H9 (cell line): ENCODE results near the gene RAPGEF6. TPM values are rescaled to one million over a fixed set of nuclear protein-coding genes. Genes with fewer than 3 reads are reported as not detected.

Experiments
- DNase-seq: peaks from one replicate; pipeline ENCODE4 v3.0.0-alpha.2; 2017
- H2AFZ ChIP-seq: one replicate; pipeline ENCODE4 v1.6.1; 2013; ENCODE audit warnings: mild to moderate bottlenecking, low read length, control low read depth, moderate library complexity
- H2AK5ac ChIP-seq: 2 replicates; pipeline ENCODE4 v1.6.1; 2013; ENCODE audit warnings: low read length, control low read depth, mixed read lengths; ENCODE audit not compliant: insufficient read length
- H2BK120ac ChIP-seq: one replicate; pipeline ENCODE4 v1.6.1; 2013; ENCODE audit warnings: low read depth, mild to moderate bottlenecking, low read length, control low read depth, inconsistent platforms; ENCODE audit not compliant: poor library complexity, severe bottlenecking
- H2BK12ac ChIP-seq: 2 replicates; pipeline ENCODE4 v1.6.1; 2013; ENCODE audit warnings: low read length, control low read depth, mixed read lengths, low read depth; ENCODE audit not compliant: insufficient read length
- H2BK15ac ChIP-seq: 2 replicates; pipeline ENCODE4 v1.6.1; 2013; ENCODE audit warnings: low read depth, low read length, control low read depth
- H2BK20ac ChIP-seq: one replicate; pipeline ENCODE4 v1.6.1; 2013; ENCODE audit warnings: low read depth, mild to moderate bottlenecking, low read length, control low read depth, inconsistent platforms; ENCODE audit not compliant: poor library complexity, severe bottlenecking
- H2BK5ac ChIP-seq: 2 replicates; pipeline ENCODE4 v1.6.1; 2013; ENCODE audit warnings: low read length, control low read depth, mixed read lengths; ENCODE audit not compliant: insufficient read length
- H3K14ac ChIP-seq: 2 replicates; pipeline ENCODE4 v1.6.1; 2013; ENCODE audit warnings: low read length, control low read depth; ENCODE audit not compliant: insufficient read depth
- H3K18ac ChIP-seq: 2 replicates; pipeline ENCODE4 v1.6.1; 2013; ENCODE audit warnings: low read depth, mild to moderate bottlenecking, mixed read lengths, low read length, control low read depth; ENCODE audit not compliant: insufficient read length
- H3K23ac ChIP-seq: 2 replicates; pipeline ENCODE4 v1.6.1; 2013; ENCODE audit warnings: low read length, control low read depth, mixed read lengths, low read depth; ENCODE audit not compliant: insufficient read length
- H3K23me2 ChIP-seq: 2 replicates; pipeline ENCODE4 v1.6.1; 2013; ENCODE audit warnings: low read depth, mild to moderate bottlenecking, mixed read lengths, low read length, control low read depth; ENCODE audit not compliant: insufficient read length, poor library complexity, severe bottlenecking
- H3K27ac ChIP-seq: 2 replicates; pipeline ENCODE4 v1.5.1; 2013; ENCODE audit warnings: low read length, control low read depth, mixed read lengths, low read depth; ENCODE audit not compliant: insufficient read length
- H3K27me3 ChIP-seq: 2 replicates; pipeline ENCODE4 v1.6.1; 2013; ENCODE audit warnings: low read length, control low read depth, inconsistent platforms; ENCODE audit not compliant: insufficient read depth
- H3K4ac ChIP-seq: 2 replicates; pipeline ENCODE4 v1.6.1; 2013; ENCODE audit warnings: low read depth, mild to moderate bottlenecking, control low read depth, inconsistent platforms, low read length, moderate library complexity
- H3K4me1 ChIP-seq: 2 replicates; pipeline ENCODE4 v1.6.1; 2013; ENCODE audit warnings: low read length, control low read depth, inconsistent platforms; ENCODE audit not compliant: insufficient read depth
- H3K4me2 ChIP-seq: 2 replicates; pipeline ENCODE4 v1.6.1; 2013; ENCODE audit warnings: low read length, control low read depth, mixed read lengths; ENCODE audit not compliant: insufficient read length, insufficient read depth
- H3K56ac ChIP-seq: 2 replicates; pipeline ENCODE4 v1.6.1; 2013; ENCODE audit warnings: low read depth, mild to moderate bottlenecking, mixed read lengths, low read length, control low read depth; ENCODE audit not compliant: insufficient read length
- H3K79me1 ChIP-seq: 2 replicates; pipeline ENCODE4 v1.6.1; 2013; ENCODE audit warnings: low read depth, mild to moderate bottlenecking, moderate library complexity, low read length, control low read depth, inconsistent platforms; ENCODE audit not compliant: insufficient read depth, poor library complexity, severe bottlenecking
- H3K79me2 ChIP-seq: 2 replicates; pipeline ENCODE4 v1.6.1; 2013; ENCODE audit warnings: low read length, control low read depth, inconsistent platforms; ENCODE audit not compliant: insufficient read depth
- H3K9ac ChIP-seq: 2 replicates; pipeline ENCODE4 v1.6.1; 2013; ENCODE audit warnings: low read length, control low read depth, mixed read lengths; ENCODE audit not compliant: insufficient read length; ENCODE audit errors: extremely low read depth
- H3K9me3 ChIP-seq: one replicate; pipeline ENCODE4 v1.6.1; 2013; ENCODE audit warnings: low read depth, low read length, inconsistent platforms; ENCODE audit not compliant: control insufficient read depth
- H3T11ph ChIP-seq: one replicate; pipeline ENCODE4 v1.6.1; 2013; ENCODE audit warnings: mild to moderate bottlenecking, low read length, control low read depth, inconsistent platforms
- H4K20me1 ChIP-seq: one replicate; pipeline ENCODE4 v1.6.1; 2013; ENCODE audit not compliant: control insufficient read depth, insufficient read length, insufficient read depth
- H4K5ac ChIP-seq: 2 replicates; pipeline ENCODE4 v1.6.1; 2013; ENCODE audit warnings: low read depth, mild to moderate bottlenecking, mixed read lengths, low read length, control low read depth; ENCODE audit not compliant: insufficient read length
- H4K8ac ChIP-seq: replicated peaks from 2 replicates; pipeline ENCODE4 v1.6.1; 2013; ENCODE audit warnings: low read length, control low read depth, mixed read lengths, low read depth; ENCODE audit not compliant: insufficient read length
- H4K91ac ChIP-seq: 2 replicates; pipeline ENCODE4 v1.6.1; 2013; ENCODE audit warnings: low read depth, mild to moderate bottlenecking, moderate library complexity, mixed read lengths, low read length, control low read depth; ENCODE audit not compliant: insufficient read length
- H3K27ac Mint-ChIP-seq, 3 experiments: 2 replicates in 2 of 3; 3 replicates in 1 of 3; pipeline ENCODE4 v1.8.0; 2020 to 2021; ENCODE audit warnings: mixed read lengths in 3 of 3, mild to moderate bottlenecking in 1 of 3, moderate library complexity in 1 of 3
- H3K27me3 Mint-ChIP-seq: 2 replicates; pipeline ENCODE4 v1.8.0; 2021; ENCODE audit warnings: low read depth, mild to moderate bottlenecking, moderate library complexity, mixed read lengths
- H3K36me3 Mint-ChIP-seq, 3 experiments: 2 replicates in 2 of 3; 3 replicates in 1 of 3; pipeline ENCODE4 v1.8.0; 2020 to 2021; ENCODE audit warnings: low read depth in 3 of 3, mixed read lengths in 3 of 3; ENCODE audit not compliant: insufficient read depth in 1 of 3
- H3K4me1 Mint-ChIP-seq, 2 experiments: 2 replicates each; pipeline ENCODE4 v1.8.0; 2020; ENCODE audit warnings: mixed read lengths in 2 of 2
- H3K4me3 Mint-ChIP-seq, 2 experiments: 2 replicates in 1 of 2; 3 replicates in 1 of 2; pipeline ENCODE4 v1.8.0; 2020 to 2021; ENCODE audit warnings: mild to moderate bottlenecking in 2 of 2, mixed read lengths in 2 of 2, moderate library complexity in 1 of 2
- H3K9me3 Mint-ChIP-seq, 2 experiments: 2 replicates in 1 of 2; 3 replicates in 1 of 2; pipeline ENCODE4 v1.8.0; 2020; ENCODE audit warnings: mild to moderate bottlenecking in 2 of 2, mixed read lengths in 2 of 2, moderate library complexity in 1 of 2
- CTCF ChIP-seq: fragments of 200-600 bp; sonication (generic); conservative IDR thresholded peaks from 3 replicates; pipeline ENCODE4 v1.8.0; 2021; ENCODE audit warnings: antibody characterized with exemption, mild to moderate bottlenecking
- WGBS: extraction: QIAGEN DNeasy Blood & Tissue Kit; methylation state at CpG from one replicate; pipeline ENCODE4 v1.1.7; 2013; ENCODE audit warnings: missing lambda C conversion rate, low lambda C conversion rate, mixed read lengths; ENCODE audit not compliant: insufficient read length; ENCODE audit errors: extremely low coverage; 5-methylcytosine and 5-hydroxymethylcytosine counted together
- total RNA-seq: library from RNA; stranded (reverse); gene quantifications from 2 replicates; pipeline ENCODE4 v1.2.1, GENCODE V29; 2021

The RAPGEF6 gene
- total RNA-seq, 1 experiment from 2014 or later, result 19.7 TPM

- Histone ChIP-seq H2BK20ac (no peak overlapping the region), H3K4me1 (no peaks in the 10 kb centered on the region), H3K23me2 (no peaks in the 10 kb centered on the region), H3K79me2 (no peaks in the 10 kb centered on the region), H2AFZ (no peak overlapping the region), H3K27me3 (no peaks in the 10 kb centered on the region), H3K14ac (no peak overlapping the region), H3K9me3 (no peaks in the 10 kb centered on the region), H3K79me1 (no peaks in the 10 kb centered on the region), H3K9ac (no peak overlapping the region), H2BK120ac (no peak overlapping the region), H3K4me2 (no peak overlapping the region), H2BK5ac (no peak overlapping the region), H3K18ac (no peak overlapping the region), H2AK5ac (no peak overlapping the region), H2BK12ac (no peak overlapping the region), H3K4ac (no peak overlapping the region), H4K20me1 (no peaks in the 10 kb centered on the region), H2BK15ac (no peak overlapping the region), H4K8ac (no peak overlapping the region), H3T11ph (no peak overlapping the region), H4K5ac (no peak overlapping the region), H3K56ac (no peak overlapping the region), H3K23ac (no peak overlapping the region), H4K91ac (no peak overlapping the region), H3K27ac (no peak overlapping the region)
- H3K4me1 Mint-ChIP-seq, result peaks cover 0 to 8% of the 10 kb centered on the region in 2 experiments; a peak in 2 of 4 replicates
- H3K27me3 Mint-ChIP-seq, result no peaks in the 10 kb centered on the region; the same call in 1 of the 2 replicates
- DNase-seq, result no peak
- no peak overlapping the region for H3K27ac Mint-ChIP-seq
- H3K36me3 Mint-ChIP-seq, result peaks cover 4 to 28% (median 17%) of the 10 kb centered on the region in 3 experiments; a peak in 5 of 7 replicates
- H3K9me3 Mint-ChIP-seq, result no peaks in the 10 kb centered on the region
- WGBS, result no CpG with 5 or more reads among the region's 1 CpG
- H3K4me3 Mint-ChIP-seq, result no peak overlapping the region; a peak in 1 of 5 replicates
- TF ChIP-seq CTCF, result no peak
Measured at GRCh38 chr5:131389869-131390265, 245.2 kb downstream of the RAPGEF6 start.
